GM21526 (cell line): Measurements from ENCODE around the gene KRTAP10-5.
"Not testable (repeated sequence)": the region's sequence is repeated elsewhere in the genome, so short reads cannot be mapped to it uniquely, and the experiment has no call there.

Experiments
- ATAC-seq: cut with Tn5 transposase; IDR thresholded peaks from one replicate; pipeline ENCODE4 v1.9.1; 2021; ENCODE audit warnings: moderate library complexity; ENCODE audit not compliant: unreplicated experiment, low FRiP score

Gene KRTAP10-5

DNA sequence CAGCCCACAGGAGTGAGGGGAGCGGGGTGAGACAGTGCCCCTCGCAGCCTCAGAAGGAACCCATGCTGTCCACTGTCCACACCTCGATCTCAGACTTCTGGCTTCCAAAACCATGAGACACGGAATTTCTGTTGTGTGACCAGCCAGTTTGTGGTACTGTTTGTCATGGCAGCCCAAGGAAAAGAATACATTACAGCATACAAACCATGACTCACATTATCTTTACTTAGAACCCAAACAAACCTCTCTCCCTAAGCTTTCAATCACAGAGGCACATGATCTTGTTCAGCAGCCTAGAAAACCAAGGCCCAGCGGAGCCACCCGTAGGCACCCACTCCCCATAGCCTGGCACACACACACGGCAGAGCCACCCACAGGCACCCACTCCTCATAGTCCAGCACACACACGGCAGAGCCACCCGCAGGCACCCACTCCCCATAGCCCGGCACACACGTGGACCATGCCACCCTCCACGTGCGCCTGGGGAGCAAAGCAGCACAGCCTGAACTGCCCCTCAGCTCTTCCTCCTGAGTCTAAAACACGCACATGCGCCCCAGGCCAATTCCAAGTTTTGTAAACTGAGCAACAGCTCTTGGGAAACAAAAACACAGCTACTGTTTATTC lies 7.3 kb downstream of the KRTAP10-5 start:
- ATAC-seq: no peak

DNA sequence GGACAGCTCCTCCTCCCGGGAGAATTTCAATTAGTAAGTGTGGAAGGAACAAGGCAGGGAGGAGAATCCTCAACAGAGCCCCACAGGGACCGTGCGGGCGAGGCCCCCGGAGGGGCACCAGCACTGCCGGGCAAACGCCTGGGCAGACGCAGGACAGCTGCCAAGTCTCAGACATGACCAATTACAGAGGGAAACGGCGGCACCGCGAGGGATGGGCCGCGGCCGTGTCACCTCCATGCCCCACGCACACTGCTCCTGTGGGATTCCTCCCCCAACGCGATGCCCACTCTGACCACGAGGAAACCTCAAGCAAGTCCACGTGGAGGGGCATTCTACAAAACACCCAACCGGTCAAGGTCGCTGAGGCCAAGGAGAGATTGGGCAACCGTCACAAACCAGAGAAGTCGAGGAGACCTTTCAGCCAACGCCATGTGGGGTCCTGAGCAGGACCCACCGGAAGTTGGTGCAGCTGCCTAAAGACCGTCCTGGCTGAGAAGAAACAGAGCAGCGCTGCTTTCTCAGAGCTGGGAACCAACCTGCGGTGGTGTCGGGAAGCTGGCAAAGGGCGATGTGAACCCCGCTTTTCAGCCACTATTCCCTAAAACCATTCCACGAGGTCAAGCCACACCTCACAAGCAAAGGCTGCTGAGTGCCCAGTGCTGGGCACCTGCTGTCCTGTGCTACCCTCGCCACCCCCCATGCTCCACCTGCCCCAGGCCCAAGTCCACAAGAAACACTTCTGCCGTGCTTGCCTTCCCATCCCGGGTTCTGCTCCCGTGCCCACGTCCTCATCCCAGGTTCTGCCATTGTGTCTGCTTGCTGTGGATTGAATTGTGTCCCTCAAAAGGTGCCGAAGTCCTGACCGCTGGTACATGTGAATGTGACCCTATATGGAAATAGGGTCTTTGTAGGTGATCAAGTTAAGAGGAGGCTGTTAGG lies 8.3 kb downstream of the KRTAP10-5 start:
- ATAC-seq: no peak

DNA sequence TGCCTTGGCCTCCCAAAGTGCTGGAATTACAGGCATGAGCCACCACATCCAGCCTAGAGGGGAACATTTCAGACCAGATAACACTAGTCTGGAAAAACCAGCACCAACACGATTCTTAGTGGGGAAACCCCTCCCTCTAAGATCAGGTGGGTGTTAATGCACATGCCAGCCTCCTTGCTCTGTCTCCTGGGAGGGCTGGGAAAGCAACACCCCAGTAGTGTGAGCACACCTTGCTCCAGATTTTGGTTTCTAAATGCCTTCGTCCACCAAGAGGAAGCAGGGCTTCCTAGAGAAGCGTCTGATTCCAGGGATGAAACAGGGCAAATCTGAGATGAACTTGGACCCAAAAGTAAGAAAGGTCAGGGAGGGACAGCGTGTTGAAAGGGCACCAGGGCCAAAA lies 9.1 kb downstream of the KRTAP10-5 start:
- no peak for ATAC-seq

DNA sequence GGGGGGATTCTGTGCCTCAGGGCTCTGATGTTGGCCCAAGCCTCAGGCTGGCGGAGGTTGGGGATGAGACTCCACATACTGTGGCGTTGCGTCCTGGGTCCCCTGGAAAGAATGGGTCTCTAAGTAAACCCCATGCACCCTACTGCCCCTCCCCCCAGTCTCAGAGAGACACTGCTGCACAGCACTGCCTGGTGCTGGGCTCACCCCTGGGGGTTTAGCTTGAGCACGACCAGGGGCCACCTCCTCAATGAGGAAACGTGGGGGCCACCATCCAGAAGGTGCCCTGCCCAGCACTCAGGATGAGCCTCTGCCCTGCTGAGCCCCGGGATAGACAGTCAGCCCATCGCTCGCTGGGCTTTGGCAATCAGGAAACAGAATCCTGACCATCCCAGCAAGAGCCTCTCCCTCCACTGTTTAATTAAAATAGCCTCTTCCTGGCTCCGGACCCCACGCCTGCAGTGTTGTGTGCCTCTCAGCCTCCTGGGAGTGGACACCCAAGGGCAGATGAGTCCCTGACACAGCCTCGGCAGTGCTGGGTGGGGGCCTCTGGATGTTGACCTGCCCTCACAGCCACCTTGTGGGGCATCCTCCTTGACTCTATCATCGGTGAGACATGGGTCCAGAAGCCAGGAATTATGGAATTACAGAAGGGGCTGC lies 10.4 kb downstream of the KRTAP10-5 start:
- no peak for ATAC-seq

DNA sequence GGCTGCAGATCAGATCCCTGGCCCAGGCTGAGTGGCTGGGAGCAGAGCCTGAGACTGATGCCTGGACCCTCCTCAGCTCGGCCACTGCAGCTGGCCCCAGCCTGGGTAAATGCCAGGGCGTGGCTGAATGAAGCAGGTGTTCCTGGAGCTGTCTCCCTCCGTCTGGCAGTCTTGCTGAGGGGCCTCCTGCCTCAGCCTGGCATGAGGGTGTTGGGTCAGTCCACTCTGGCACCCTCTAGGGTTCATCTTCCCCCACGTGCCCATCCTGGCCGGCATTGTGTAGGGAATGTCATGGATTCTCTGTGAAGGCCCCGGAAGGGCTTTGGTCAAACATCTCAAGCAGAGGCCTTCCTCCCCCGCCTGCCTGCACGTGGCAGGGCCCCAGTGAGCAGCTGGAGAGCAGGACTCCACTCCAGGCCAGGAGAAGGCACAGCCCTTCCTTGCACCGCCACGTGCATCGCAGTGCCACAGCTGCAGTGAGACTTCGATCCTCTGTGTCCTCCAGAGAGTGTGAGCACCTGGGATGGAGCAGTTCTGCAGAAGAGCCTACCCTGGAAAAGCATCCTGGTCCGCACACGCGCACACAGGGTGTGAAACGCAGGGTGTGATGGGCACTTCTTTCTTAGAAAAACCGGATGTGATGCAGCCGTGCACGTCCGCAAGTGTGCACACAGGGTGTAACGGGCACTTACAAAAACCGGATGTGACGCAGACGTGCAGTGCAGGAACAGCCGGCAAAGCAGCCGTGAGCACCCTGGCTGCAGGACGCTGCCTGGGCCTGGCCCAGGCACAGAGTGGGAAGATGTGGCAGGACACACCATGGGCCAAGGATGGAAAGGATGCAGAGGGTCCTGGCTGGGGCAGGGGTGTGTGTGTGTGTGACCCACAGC lies 11.5 kb downstream of the KRTAP10-5 start:
- ATAC-seq: no peak

DNA sequence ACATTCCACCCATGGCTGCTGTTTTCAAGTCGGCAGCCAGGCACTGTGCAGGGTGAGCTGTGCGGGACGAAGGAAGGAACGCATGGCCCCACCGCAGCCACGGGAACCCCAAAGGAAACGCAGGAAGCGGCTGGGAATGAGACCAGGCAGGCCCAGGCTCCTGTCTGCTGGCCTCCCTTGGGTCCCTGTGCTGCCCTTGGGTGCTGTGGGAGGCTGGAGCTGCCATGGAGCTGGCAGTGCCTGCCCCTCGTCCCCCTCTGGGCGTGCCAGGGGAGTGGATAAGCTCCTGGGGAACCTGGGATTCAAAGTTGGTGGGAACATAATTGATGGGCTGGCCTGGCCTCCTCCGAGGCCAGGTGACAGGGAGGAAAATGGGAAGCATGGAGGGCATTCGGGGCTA lies 12.1 kb downstream of the KRTAP10-5 start:
- ATAC-seq: no peak

DNA sequence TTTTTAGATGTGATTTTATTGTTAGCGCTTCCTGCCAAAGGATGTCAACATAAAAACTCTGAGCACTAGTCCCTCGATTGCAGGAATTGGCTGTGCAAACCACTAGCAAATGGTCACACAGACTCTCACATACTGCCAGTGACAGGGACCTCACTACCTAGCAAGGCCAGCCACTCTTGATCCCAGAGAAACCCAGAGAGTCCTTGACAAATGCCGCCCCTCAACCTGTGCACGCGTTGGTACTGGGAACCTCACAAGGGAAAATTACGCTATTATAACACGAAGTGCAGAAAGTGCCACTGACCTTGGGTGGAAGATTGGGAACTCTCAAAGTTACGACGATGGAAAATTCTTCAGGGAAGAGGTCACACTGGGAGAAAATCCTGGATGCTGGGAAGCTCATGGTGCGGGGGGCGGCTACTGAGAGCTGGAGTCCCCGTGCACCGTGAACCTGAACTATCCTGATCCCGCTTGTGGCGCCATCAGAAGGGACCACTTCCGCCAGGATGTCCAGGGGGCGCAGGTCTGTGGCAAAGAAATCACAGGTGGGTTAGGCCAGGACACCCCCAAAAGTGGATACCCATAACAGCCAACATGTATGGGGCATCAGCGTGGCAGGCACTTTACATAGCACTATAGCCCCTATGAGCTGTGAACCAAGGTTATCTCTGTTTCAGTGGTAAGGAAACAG lies 12.8 kb downstream of the KRTAP10-5 start:
- no peak for ATAC-seq

DNA sequence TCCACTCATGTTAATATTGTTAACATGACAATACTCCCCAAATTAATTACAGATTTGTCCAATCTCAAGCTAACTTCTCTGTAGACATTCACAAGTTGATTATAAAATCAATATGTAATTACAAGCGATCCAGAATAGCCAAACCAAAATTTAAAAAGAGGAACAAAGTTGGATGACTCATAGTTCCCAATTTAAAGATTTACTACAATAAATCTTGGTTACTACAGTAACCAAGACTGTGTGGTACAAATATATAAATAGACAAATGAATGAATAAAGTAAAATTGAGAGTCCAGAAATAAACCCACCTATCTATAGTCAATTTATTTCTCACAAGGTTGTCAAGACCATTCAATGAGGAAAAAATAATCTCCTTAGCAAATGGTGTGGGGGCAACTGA lies 14.0 kb downstream of the KRTAP10-5 start:
- no peak for ATAC-seq

DNA sequence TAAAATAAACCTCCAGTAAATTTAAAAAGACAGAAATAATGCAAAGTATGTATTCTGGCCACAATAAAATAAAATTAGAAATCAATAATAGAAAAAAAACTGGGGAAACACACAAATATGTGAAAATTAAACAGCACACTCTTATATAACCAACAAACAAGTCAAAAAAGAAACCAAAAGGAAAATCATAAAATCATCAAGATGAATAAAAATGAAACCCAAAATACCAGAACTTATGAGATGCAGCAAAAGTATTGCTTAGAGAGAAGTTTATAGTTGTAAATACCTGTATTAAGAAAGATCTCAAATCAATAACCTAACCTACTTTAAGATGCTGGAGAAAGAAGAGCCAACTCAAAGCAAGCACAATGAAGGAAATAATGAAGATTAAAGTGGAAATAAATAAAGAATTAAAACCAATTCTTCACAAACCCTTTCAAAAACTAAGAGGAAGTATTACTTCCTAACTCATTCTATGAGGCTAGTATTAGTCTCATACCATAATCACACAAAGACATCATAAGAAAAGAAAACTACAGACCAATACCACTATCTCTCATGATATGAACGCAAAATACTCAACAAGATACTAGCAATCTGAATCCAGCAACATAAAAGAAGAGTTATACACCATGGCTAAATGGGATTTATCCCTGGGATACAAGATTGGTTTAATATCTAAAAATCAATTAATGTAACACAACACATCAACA lies 15.4 kb downstream of the KRTAP10-5 start:
- no peak for ATAC-seq

DNA sequence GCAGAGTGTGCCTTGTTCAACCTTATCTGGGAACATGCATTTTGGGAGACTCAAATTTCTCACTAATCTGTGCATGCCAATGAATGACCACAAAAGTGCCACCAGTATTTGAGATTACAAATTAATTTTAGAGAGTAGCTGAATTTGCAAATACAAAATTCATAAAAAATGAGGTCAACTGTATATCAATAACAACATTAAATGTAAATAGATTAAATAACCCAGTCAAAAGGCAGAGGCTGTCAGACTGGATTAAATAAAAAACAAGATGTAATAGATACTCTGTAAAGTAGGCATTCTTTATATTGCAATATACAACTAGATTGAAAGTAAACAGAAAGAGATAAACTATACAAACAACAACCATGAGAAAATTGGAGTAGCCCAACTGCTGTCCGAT lies 16.3 kb downstream of the KRTAP10-5 start:
- ATAC-seq: no peak

DNA sequence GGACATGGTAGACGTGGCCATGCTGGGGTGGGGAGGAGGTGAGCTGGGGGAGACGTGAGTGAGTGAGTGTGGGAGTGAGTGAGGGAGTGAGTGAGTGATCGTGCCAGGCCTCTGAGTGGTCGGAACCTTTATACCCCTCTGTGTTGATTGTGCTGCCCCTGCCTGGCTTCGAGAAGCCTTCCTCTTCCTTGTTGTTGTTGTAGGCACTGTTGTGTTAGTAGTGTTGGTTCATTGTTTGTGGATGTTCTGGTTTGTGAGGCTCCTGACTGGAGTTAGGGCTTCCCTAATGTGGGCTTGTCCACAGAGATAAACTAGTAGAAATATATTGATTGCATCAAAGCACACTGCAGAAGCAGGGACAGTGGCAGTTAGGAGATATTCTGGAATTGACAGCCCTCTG lies 21.7 kb downstream of the KRTAP10-5 start, which contains the start of gene KRTAP10-3:
Gene KRTAP10-3 (minus strand): TSS at position 101 of the 400 bp plus-strand sequence. CDS start 80 bp downstream, at position 21.
- ATAC-seq: no peak

DNA sequence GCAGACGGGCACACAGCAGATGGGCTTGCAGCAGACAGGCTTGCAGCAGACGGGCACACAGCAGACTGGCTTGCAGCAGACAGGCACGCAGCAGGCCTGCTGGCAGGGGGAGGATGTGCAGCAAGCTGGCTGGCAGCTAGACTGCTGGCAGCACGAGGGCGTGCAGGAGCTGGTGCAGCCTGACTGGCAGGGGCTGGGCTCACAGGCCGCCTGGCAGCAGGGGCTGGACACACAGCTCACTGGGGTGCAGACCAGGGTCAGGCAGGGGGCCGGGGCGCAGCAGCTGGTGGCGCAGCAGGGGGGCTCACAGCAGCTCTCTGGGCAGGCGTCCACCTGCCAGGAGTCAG lies 22.1 kb downstream of the KRTAP10-5 start:
- not testable (repeated sequence) for ATAC-seq

DNA sequence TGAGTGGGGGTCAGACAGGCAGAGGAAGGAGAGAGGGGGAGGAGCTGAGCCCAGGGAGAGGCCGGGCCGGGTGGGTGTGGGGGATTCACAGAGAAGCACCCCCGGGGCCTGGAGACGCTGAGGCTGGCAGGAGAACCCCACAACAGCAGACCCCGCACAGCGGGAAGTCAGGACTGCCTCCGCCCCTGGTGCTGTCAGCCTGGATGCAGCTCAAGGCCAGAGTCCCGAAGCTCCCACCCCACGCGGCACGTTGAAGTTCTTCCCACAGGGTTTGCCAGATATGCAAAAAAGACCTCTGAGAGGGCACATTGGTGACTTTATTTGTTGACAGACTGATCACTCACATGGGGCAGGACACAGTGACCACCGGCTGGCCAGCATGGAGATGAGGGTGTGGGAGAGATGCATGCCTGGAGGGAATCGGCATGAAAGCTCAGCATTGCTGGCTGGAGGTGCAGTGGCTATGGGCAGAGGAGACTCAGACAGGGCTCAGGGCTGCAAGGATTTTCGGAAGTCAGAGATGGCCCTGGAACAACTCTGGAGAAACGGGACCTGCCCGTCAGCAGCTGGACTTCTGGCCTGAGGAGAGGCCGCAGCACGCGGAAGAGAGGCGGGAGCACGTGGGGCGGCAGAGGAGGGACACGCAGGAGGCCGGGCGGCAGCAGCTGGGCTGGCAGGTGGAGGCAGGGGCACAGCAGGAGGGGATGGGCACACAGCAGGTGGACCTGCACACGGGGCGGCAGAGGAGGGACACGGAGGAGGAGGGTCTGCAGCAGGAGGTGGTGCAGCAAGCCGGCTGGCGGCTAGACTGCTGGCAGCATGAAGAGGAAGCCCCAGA lies 22.7 kb downstream of the KRTAP10-5 start:
- no peak for ATAC-seq

DNA sequence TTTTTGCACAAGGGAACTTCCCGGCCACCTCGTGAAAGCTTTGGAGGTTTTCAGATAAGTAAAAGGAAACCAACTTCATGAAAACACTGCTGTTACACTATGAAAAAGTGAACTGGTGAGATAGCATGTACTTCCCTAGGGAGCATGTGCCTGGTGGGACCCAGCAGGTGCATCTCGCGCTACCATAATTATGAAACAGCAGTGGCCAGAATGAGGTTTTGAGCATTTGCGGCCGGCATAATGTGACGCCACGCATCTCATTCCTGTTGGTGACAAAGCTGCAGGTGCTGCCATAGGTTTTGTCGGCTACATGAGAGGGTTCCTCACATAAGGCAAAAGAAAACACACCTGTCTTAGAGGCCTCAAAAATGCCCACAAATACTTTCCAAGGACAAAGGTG lies 23.5 kb downstream of the KRTAP10-5 start:
- ATAC-seq: no peak

DNA sequence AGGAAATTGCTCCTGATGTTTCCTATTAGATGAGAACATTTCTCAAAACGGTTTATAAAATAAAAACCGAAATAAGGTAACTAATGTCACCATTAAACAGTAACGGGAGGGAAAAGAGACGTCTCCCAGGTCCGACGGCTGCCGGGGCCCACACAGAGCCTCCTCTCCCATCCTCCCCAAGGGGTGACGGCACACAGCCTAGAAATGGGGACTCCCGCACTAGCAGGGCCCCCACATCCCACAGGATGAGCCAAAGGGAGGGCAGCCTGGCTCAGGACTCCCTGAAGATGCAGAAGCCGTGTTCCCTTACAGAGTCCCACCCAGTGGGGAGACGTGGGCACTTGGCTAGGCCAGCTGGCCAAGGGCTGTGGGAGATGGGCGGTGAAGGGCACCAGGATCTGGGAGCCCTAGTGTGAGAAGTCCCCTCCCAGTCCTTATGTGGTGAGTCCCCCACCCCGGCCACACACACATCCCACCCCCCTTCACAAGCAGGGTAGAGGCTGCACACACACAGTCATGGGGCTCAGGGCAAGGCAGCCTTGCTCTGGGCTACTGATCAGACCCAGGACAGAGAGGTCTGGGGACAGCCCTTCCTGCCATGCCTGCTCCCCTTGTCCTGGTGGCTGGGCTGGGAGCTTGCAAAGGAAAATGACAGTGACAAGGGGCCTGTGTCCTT lies 25.1 kb downstream of the KRTAP10-5 start:
- ATAC-seq: no peak

DNA sequence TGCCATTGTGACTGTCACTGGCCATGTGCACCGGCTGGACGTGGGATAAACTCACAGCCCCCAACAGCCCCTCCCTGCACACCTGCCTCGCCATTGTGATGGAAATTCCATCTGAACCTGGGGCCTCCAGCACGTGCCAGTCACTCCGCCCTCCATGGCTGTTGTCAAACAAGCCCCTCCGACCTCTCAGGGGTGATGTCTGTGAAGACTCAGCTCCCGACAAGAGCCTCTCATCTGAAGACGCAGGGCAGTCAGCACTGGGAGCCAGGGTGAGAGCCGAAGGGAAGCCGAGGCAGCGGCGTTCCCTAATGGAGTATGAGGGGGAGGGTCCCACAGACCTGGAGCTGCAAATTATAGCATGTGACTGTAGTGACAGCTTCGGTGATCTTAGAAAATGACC lies 27.7 kb downstream of the KRTAP10-5 start:
- ATAC-seq: no peak

DNA sequence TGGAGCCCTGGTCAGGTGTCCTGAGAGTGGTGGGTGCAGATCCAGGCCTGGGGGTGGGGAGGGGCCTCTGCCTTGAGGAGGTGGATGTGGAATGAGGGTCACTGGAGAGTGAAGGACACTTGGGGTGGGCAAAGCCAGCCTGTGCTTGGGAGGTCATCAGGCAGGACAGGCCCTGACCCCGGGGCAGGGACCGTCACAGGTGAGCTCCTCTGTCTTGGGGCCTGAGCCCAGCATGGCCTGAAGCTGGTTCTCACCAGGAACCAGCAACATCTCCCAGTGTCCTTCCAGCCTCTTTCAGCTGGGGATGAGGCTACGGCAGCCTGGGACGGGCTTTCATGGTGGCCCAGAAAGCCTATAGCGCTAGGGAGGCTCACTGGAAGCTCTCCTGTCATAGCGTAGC lies 28.3 kb downstream of the KRTAP10-5 start:
- ATAC-seq: no peak
